Astrocyte (in vitro differentiated cells and primary cell): ENCODE results near the gene FKBP1A. TPM values are rescaled to one million over a fixed set of nuclear protein-coding genes. Genes with fewer than 3 reads are reported as not detected.
A peak's percentile ranks its signal among the peaks of the same experiment; 100 is the strongest.

Experiments
- DNase-seq: peaks from one replicate; pipeline ENCODE4 v3.0.0-alpha.2; 2010; ENCODE audit warnings: low read depth
- FAIRE-seq: peaks from 2 replicates; lab custom pipeline; 2011; peaks lifted over from hg19 to GRCh38; lab: Jason Lieb, UNC
- H2AFZ ChIP-seq: 2 replicates; pipeline ENCODE4 v1.6.0; 2012; ENCODE audit warnings: low read depth, low read length, inconsistent platforms
- H3K27ac ChIP-seq: 2 replicates; pipeline ENCODE4 v1.5.1; 2011; ENCODE audit warnings: low read depth, low read length, inconsistent platforms
- H3K27me3 ChIP-seq: 2 replicates; pipeline ENCODE4 v1.6.0; 2011; ENCODE audit warnings: low read length, inconsistent platforms; ENCODE audit not compliant: insufficient read depth
- H3K36me3 ChIP-seq: 2 replicates; pipeline ENCODE4 v1.5.1; 2011; ENCODE audit warnings: low read length, inconsistent platforms; ENCODE audit not compliant: insufficient read depth
- H3K4me1 ChIP-seq: 2 replicates; pipeline ENCODE4 v1.5.1; 2011; ENCODE audit warnings: low read length, inconsistent platforms; ENCODE audit not compliant: insufficient read depth
- H3K4me2 ChIP-seq: 2 replicates; pipeline ENCODE4 v1.6.0; 2012; ENCODE audit warnings: low read length, inconsistent platforms
- H3K4me3 ChIP-seq: 2 replicates; pipeline ENCODE4 v1.5.1; 2011; ENCODE audit warnings: low read depth, mild to moderate bottlenecking, low read length, inconsistent platforms; ENCODE audit not compliant: insufficient read depth
- H3K79me2 ChIP-seq: 2 replicates; pipeline ENCODE4 v1.6.0; 2012; ENCODE audit warnings: mild to moderate bottlenecking, low read length, inconsistent platforms; ENCODE audit not compliant: insufficient read depth
- H3K9ac ChIP-seq: 2 replicates; pipeline ENCODE4 v1.6.0; 2012; ENCODE audit warnings: mild to moderate bottlenecking, low read length, inconsistent platforms
- H3K9me3 ChIP-seq: 2 replicates; pipeline ENCODE4 v1.5.1; 2012; ENCODE audit warnings: low read depth, mild to moderate bottlenecking, low read length, inconsistent platforms; ENCODE audit not compliant: insufficient read depth
- H4K20me1 ChIP-seq: 2 replicates; pipeline ENCODE4 v1.6.0; 2012; ENCODE audit warnings: low read length, inconsistent platforms; ENCODE audit not compliant: insufficient read depth
- H3K27ac Mint-ChIP-seq: one replicate; pipeline ENCODE4 v1.8.0; 2021; ENCODE audit warnings: mild to moderate bottlenecking, mixed read lengths; ENCODE audit not compliant: unreplicated experiment
- H3K27me3 Mint-ChIP-seq: one replicate; pipeline ENCODE4 v1.8.0; 2021; ENCODE audit warnings: low read depth, mixed read lengths; ENCODE audit not compliant: unreplicated experiment
- H3K36me3 Mint-ChIP-seq: one replicate; pipeline ENCODE4 v1.8.0; 2021; ENCODE audit warnings: low read depth, mixed read lengths; ENCODE audit not compliant: unreplicated experiment
- H3K4me1 Mint-ChIP-seq: one replicate; pipeline ENCODE4 v1.8.0; 2021; ENCODE audit warnings: low read depth, mixed read lengths; ENCODE audit not compliant: unreplicated experiment
- H3K4me3 Mint-ChIP-seq: one replicate; pipeline ENCODE4 v1.8.0; 2021; ENCODE audit warnings: mild to moderate bottlenecking, moderate library complexity, mixed read lengths; ENCODE audit not compliant: unreplicated experiment
- H3K9me3 Mint-ChIP-seq: one replicate; pipeline ENCODE4 v1.8.0; 2021; ENCODE audit warnings: mild to moderate bottlenecking, mixed read lengths; ENCODE audit not compliant: unreplicated experiment
- EZH2 ChIP-seq: IDR thresholded peaks from 2 replicates; pipeline ENCODE4 v1.6.1; 2012; ENCODE audit warnings: mild to moderate bottlenecking, low read length, inconsistent platforms; ENCODE audit not compliant: insufficient read depth
- total RNA-seq: library from RNA; stranded (reverse); gene quantifications from 2 replicates; pipeline ENCODE4 v1.2.1, GENCODE V29; 2021
- TF ChIP-seq, protein P1 (sequence below): IDR thresholded peaks from 2 replicates; pipeline ENCODE4 v1.5.1; 2011; ENCODE audit warnings: low read depth, mild to moderate bottlenecking, inconsistent platforms, low read length, moderate library complexity; ENCODE audit not compliant: insufficient read depth

The FKBP1A gene
- total RNA-seq, 1 donor from 2014 or later = 379 TPM

- no peaks in the 10 kb centered on the region for H3K9me3 ChIP-seq
- no peak overlapping the region for H3K4me2 ChIP-seq
- no peak overlapping the region for H3K4me3 ChIP-seq
- DNase-seq (no peak), FAIRE-seq (no peak)
- Mint-ChIP-seq H3K36me3 (no peaks in the 10 kb centered on the region), H3K9me3 (no peaks in the 10 kb centered on the region), H3K27me3 (no peaks in the 10 kb centered on the region), H3K4me1 (peaks cover 3% of the 10 kb centered on the region), H3K27ac (no peak overlapping the region), H3K4me3 (no peak overlapping the region)
- peaks cover 2% of the 10 kb centered on the region for H3K27me3 ChIP-seq
- H3K79me2 ChIP-seq = no peaks in the 10 kb centered on the region
- H3K9ac ChIP-seq = no peak overlapping the region
- H3K4me1 ChIP-seq = peaks cover 9% of the 10 kb centered on the region
- H2AFZ ChIP-seq = no peak overlapping the region
- no peaks in the 10 kb centered on the region for H4K20me1 ChIP-seq
- H3K27ac ChIP-seq = no peak overlapping the region
- H3K36me3 ChIP-seq = no peaks in the 10 kb centered on the region
- TF ChIP-seq, protein P1, sequence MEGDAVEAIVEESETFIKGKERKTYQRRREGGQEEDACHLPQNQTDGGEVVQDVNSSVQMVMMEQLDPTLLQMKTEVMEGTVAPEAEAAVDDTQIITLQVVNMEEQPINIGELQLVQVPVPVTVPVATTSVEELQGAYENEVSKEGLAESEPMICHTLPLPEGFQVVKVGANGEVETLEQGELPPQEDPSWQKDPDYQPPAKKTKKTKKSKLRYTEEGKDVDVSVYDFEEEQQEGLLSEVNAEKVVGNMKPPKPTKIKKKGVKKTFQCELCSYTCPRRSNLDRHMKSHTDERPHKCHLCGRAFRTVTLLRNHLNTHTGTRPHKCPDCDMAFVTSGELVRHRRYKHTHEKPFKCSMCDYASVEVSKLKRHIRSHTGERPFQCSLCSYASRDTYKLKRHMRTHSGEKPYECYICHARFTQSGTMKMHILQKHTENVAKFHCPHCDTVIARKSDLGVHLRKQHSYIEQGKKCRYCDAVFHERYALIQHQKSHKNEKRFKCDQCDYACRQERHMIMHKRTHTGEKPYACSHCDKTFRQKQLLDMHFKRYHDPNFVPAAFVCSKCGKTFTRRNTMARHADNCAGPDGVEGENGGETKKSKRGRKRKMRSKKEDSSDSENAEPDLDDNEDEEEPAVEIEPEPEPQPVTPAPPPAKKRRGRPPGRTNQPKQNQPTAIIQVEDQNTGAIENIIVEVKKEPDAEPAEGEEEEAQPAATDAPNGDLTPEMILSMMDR = no peak
- TF ChIP-seq EZH2 = no peak
Observed at GRCh38 chr20:1431158-1431557, 38.3 kb upstream of the FKBP1A start.

DNA sequence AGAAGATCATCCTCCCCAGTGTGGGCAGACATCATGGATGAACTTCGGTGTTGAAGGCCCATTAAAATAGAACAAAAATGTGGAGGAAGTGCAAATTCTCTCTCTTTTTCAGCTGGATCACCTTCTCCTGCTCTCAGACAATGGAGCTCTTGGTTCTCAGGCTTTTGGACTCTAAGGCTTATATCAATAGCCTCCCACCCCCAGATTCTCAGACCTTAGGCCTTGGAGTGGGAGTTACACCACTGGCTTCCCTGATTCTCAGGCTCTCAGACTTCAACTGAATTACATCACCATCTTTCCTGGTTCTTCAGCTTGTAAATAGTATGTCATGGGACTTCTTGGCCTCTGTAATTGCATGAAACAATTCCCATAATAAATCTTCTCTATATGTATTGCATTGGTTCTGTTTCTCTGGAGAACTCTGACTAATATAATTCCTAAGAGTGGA, 37.2 kb upstream of the FKBP1A start:
- no peak overlapping the region for H3K9ac ChIP-seq
- no peaks in the 10 kb centered on the region for H3K36me3 Mint-ChIP-seq
- peak overlapping the region; percentile 30 for H3K27ac Mint-ChIP-seq
- TF ChIP-seq, protein P1 = no peak
- TF ChIP-seq EZH2 = no peak
- H3K4me2 ChIP-seq = no peak overlapping the region
- no peaks in the 10 kb centered on the region for H3K9me3 ChIP-seq
- peaks cover 2% of the 10 kb centered on the region for H3K27me3 ChIP-seq
- no peak overlapping the region for H2AFZ ChIP-seq
- no peaks in the 10 kb centered on the region for H3K27me3 Mint-ChIP-seq
- DNase-seq = no peak
- H3K9me3 Mint-ChIP-seq = no peaks in the 10 kb centered on the region
- peaks cover 9% of the 10 kb centered on the region for H3K4me1 ChIP-seq
- H4K20me1 ChIP-seq = no peaks in the 10 kb centered on the region
- no peak overlapping the region for H3K4me3 ChIP-seq
- no peak overlapping the region for H3K4me3 Mint-ChIP-seq
- H3K4me1 Mint-ChIP-seq = peaks cover 3% of the 10 kb centered on the region
- FAIRE-seq = no peak
- no peak overlapping the region for H3K27ac ChIP-seq
- no peaks in the 10 kb centered on the region for H3K36me3 ChIP-seq
- H3K79me2 ChIP-seq = no peaks in the 10 kb centered on the region

- H3K9me3 Mint-ChIP-seq = no peaks in the 10 kb centered on the region
- peaks cover under 1% of the 10 kb centered on the region for H3K4me1 ChIP-seq
- no peak for FAIRE-seq
Observed at GRCh38 chr20:1429143-1429728, 36.4 kb upstream of the FKBP1A start.

More at GRCh38 chr20:1429143-1429728, 36.4 kb upstream of the FKBP1A start:
- no peaks in the 10 kb centered on the region for H3K36me3 ChIP-seq
- H4K20me1 ChIP-seq = no peaks in the 10 kb centered on the region
- H3K79me2 ChIP-seq = no peaks in the 10 kb centered on the region
- no peak overlapping the region for H3K27ac Mint-ChIP-seq
- peaks cover 2% of the 10 kb centered on the region for H3K27me3 ChIP-seq
- no peak for TF ChIP-seq EZH2
- TF ChIP-seq, protein P1 = no peak
- H3K27ac ChIP-seq = no peak overlapping the region
- no peak overlapping the region for H3K4me2 ChIP-seq
- H3K27me3 Mint-ChIP-seq = no peaks in the 10 kb centered on the region
- H3K36me3 Mint-ChIP-seq = no peaks in the 10 kb centered on the region
- H3K4me1 Mint-ChIP-seq = peaks cover 3% of the 10 kb centered on the region
- no peaks in the 10 kb centered on the region for H3K9me3 ChIP-seq
- no peak overlapping the region for H2AFZ ChIP-seq
- H3K4me3 ChIP-seq = no peak overlapping the region
- H3K4me3 Mint-ChIP-seq = no peak overlapping the region
- DNase-seq = no peak
- H3K9ac ChIP-seq = no peak overlapping the region
